ENCODE measurements around the gene GOLGA2.
A peak's percentile ranks its signal among the peaks of the same experiment; 100 is the strongest.
"Not testable (repeated sequence)": the region's sequence is repeated elsewhere in the genome, so short reads cannot be mapped to it uniquely, and the experiment has no call there.

GOLGA2 gene

GRCh38 chr9:128232528-128233428 lies 43.0 kb downstream of the GOLGA2 start:
- DNase-seq: no peak

- DNase-seq: no peak
Measured at GRCh38 chr9:128231638-128232527, 43.9 kb downstream of the GOLGA2 start.

- DNase-seq: not testable (repeated sequence)
Measured at GRCh38 chr9:128230897-128231296, 44.9 kb downstream of the GOLGA2 start.

- DNase-seq: no peak
Measured at GRCh38 chr9:128226412-128226801, 49.4 kb downstream of the GOLGA2 start.

GRCh38 chr9:128225770-128226411 lies 49.9 kb downstream of the GOLGA2 start:
- no peak for DNase-seq

GRCh38 chr9:128224877-128225276 lies 50.9 kb downstream of the GOLGA2 start:
- DNase-seq: no peak

- DNase-seq: no peak
Measured at GRCh38 chr9:128222880-128223670, 52.7 kb downstream of the GOLGA2 start.

GRCh38 chr9:128222026-128222425 lies 53.8 kb downstream of the GOLGA2 start:
- DNase-seq: no peak

GRCh38 chr9:128219831-128220230 lies 56.0 kb downstream of the GOLGA2 start:
- DNase-seq: no peak

GRCh38 chr9:128218518-128219389 lies 57.1 kb downstream of the GOLGA2 start:
- peak; percentile 97 for DNase-seq

GRCh38 chr9:128218172-128218517 lies 57.7 kb downstream of the GOLGA2 start:
- no peak for DNase-seq

- no peak for DNase-seq
Measured at GRCh38 chr9:128216781-128217553, 58.8 kb downstream of the GOLGA2 start.

- no peak for DNase-seq
Measured at GRCh38 chr9:128215491-128216409, 60.1 kb downstream of the GOLGA2 start.

- no peak for DNase-seq
Measured at GRCh38 chr9:128214571-128215490, 61.0 kb downstream of the GOLGA2 start.

- DNase-seq: no peak
Measured at GRCh38 chr9:128213746-128214497, 61.9 kb downstream of the GOLGA2 start.

- DNase-seq: no peak
Measured at GRCh38 chr9:128211981-128212281, 63.9 kb downstream of the GOLGA2 start.

GRCh38 chr9:128211186-128211980 lies 64.4 kb downstream of the GOLGA2 start:
- no peak for DNase-seq
